Osteocyte (in vitro differentiated cells): ENCODE data around the gene EFHC2. TPM values are rescaled to one million over a fixed set of nuclear protein-coding genes. Genes with fewer than 3 reads are reported as not detected.

Source experiments
- DNase-seq: peaks from one replicate; pipeline ENCODE4 v3.0.0; 2021; ENCODE audit warnings: mixed read lengths; ENCODE audit not compliant: unreplicated experiment; ENCODE audit errors: extremely low spot score
- H3K27ac Mint-ChIP-seq: one replicate; pipeline ENCODE4 v1.8.0; 2021; ENCODE audit warnings: mild to moderate bottlenecking, mixed read lengths; ENCODE audit not compliant: unreplicated experiment
- H3K27me3 Mint-ChIP-seq: one replicate; pipeline ENCODE4 v1.8.0; 2021; ENCODE audit warnings: mixed read lengths; ENCODE audit not compliant: unreplicated experiment
- H3K36me3 Mint-ChIP-seq: one replicate; pipeline ENCODE4 v1.8.0; 2021; ENCODE audit warnings: mixed read lengths; ENCODE audit not compliant: unreplicated experiment
- H3K4me1 Mint-ChIP-seq: one replicate; pipeline ENCODE4 v1.8.0; 2021; ENCODE audit warnings: mixed read lengths; ENCODE audit not compliant: unreplicated experiment
- H3K4me3 Mint-ChIP-seq: one replicate; pipeline ENCODE4 v1.8.0; 2021; ENCODE audit warnings: mild to moderate bottlenecking, moderate library complexity, mixed read lengths; ENCODE audit not compliant: unreplicated experiment
- H3K9me3 Mint-ChIP-seq: one replicate; pipeline ENCODE4 v1.8.0; 2021; ENCODE audit warnings: mixed read lengths; ENCODE audit not compliant: unreplicated experiment
- total RNA-seq: library from RNA; stranded (reverse); gene quantifications from 2 replicates; pipeline ENCODE4 v1.2.1, GENCODE V29; 2021
- TF ChIP-seq, protein P1 (sequence below): fragments of 200-600 bp; sonication (generic); IDR thresholded peaks from 2 replicates; pipeline ENCODE4 v1.5.0; 2021; ENCODE audit warnings: antibody characterized with exemption, mild to moderate bottlenecking, moderate library complexity

Gene EFHC2
- total RNA-seq, 1 donor from 2014 or later = not detected

DNA sequence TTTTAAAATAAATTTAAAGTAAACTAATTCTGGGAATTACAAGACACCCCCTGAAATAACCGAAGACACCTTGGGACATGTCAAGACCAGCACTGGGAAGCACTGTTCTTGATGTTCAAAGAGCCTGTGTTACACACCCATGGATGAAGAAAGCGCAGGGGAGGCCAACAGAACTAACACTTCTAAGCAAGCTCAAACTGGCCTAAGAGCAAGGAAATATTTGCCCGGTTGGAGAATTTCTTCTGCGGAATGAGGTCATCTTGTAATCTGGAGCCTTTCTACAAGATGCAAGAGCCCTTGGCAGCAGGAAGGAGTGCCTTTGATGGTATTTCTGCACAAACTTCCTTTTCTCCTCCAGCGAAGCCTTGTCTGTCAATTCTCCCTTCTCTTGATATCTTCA lies 9.3 kb upstream of the EFHC2 start:
- TF ChIP-seq, protein P1, sequence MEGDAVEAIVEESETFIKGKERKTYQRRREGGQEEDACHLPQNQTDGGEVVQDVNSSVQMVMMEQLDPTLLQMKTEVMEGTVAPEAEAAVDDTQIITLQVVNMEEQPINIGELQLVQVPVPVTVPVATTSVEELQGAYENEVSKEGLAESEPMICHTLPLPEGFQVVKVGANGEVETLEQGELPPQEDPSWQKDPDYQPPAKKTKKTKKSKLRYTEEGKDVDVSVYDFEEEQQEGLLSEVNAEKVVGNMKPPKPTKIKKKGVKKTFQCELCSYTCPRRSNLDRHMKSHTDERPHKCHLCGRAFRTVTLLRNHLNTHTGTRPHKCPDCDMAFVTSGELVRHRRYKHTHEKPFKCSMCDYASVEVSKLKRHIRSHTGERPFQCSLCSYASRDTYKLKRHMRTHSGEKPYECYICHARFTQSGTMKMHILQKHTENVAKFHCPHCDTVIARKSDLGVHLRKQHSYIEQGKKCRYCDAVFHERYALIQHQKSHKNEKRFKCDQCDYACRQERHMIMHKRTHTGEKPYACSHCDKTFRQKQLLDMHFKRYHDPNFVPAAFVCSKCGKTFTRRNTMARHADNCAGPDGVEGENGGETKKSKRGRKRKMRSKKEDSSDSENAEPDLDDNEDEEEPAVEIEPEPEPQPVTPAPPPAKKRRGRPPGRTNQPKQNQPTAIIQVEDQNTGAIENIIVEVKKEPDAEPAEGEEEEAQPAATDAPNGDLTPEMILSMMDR = no peak
- Mint-ChIP-seq H3K27me3 (no peaks in the 10 kb centered on the region), H3K27ac (no peak overlapping the region), H3K9me3 (peaks cover 6% of the 10 kb centered on the region), H3K4me3 (no peak overlapping the region), H3K4me1 (no peaks in the 10 kb centered on the region), H3K36me3 (no peaks in the 10 kb centered on the region)
- no peak for DNase-seq

DNA sequence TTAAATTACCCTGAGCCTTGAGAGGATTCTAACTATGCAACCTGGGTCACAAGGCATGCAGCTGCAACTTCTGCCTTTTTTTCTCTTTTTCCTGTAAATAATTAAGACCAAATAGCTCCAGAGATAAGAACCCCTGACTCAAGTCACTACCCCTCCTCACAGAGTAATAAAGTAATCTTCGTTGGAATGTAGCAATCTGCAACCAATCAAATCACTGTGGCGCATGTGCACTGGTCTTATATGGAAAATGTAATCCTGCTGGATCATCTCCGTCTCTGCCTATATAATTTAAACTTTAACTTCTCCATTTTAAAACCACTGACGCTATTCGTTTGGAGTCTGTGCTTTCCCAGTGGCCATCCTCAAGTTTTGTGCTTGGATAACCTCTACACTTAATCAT lies 6.1 kb upstream of the EFHC2 start:
- TF ChIP-seq, protein P1 = no peak
- no peak overlapping the region for H3K27ac Mint-ChIP-seq
- no peaks in the 10 kb centered on the region for H3K27me3 Mint-ChIP-seq
- H3K36me3 Mint-ChIP-seq = no peaks in the 10 kb centered on the region
- no peak for DNase-seq
- H3K4me1 Mint-ChIP-seq = no peaks in the 10 kb centered on the region
- H3K9me3 Mint-ChIP-seq = peaks cover 6% of the 10 kb centered on the region
- no peak overlapping the region for H3K4me3 Mint-ChIP-seq

DNA sequence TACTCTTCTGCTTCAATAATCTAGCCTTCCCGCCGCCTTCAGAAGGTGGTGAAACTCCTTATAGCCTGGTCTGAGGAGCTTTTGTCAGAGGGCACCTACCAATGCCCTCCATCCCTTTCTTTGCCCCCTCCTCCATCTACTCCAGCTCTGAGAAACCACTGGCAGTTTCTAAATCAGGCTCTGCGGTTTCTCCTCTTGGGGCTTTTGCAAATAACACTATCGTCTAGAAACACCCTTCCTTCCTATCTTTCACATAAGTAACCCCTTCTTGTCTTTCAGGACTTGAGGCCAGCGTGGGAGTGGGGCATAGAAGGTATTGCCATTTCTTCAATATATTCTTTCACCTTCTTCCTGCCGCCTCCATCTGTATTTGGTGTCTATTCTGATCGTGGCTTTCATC lies 1.2 kb upstream of the EFHC2 start:
- Mint-ChIP-seq H3K9me3 (peaks cover 16% of the 10 kb centered on the region), H3K4me1 (no peaks in the 10 kb centered on the region), H3K27ac (no peak overlapping the region), H3K4me3 (no peak overlapping the region), H3K36me3 (no peaks in the 10 kb centered on the region), H3K27me3 (no peaks in the 10 kb centered on the region)
- no peak for DNase-seq
- TF ChIP-seq, protein P1 = no peak

DNA sequence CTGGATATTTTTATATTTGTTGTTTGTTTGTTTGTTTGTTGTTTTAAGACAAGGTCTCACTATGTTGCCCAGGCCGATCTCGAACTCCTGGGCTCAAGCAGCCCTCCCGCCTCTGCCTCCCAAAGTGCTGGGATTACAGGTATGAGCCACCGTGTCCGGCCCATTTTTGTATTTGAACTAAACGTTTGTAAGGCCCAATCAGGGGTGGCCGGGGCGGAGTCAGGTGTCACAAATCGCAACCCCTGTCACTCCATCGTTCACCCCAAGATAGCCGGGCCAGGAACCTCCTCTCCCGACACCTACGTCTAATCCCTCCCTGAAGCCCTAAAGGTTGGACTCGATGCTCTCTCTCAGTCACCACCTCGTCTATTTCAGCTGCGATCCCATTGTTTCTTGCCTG lies 722 bp upstream of the EFHC2 start:
- no peaks in the 10 kb centered on the region for H3K4me1 Mint-ChIP-seq
- no peaks in the 10 kb centered on the region for H3K27me3 Mint-ChIP-seq
- H3K4me3 Mint-ChIP-seq = no peak overlapping the region
- H3K36me3 Mint-ChIP-seq = no peaks in the 10 kb centered on the region
- H3K9me3 Mint-ChIP-seq = peaks cover 11% of the 10 kb centered on the region
- H3K27ac Mint-ChIP-seq = no peak overlapping the region
- no peak for DNase-seq
- TF ChIP-seq, protein P1 = no peak

DNA sequence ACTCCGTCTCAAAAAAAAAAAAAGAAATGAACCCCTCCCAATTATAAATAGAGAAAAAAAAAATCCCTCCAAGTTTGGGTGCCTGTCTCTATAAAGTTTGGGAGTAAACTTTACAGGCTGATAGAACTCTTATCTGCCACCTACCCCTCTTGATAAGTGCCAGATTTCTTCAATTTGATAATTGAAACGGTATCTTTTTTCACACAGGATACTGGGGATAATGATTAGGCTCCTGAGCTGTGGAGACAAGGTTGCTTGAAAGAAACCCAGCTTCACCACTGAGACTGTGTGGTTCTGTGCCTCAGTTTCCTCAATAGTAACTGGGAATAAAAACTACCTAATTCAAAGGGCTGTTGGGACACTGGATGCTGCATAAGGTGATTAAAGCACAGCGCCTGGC lies 606 bp downstream of the EFHC2 start:
- TF ChIP-seq, protein P1 = no peak
- H3K36me3 Mint-ChIP-seq = no peaks in the 10 kb centered on the region
- no peak overlapping the region for H3K27ac Mint-ChIP-seq
- H3K27me3 Mint-ChIP-seq = no peaks in the 10 kb centered on the region
- H3K4me1 Mint-ChIP-seq = no peaks in the 10 kb centered on the region
- peaks cover 11% of the 10 kb centered on the region for H3K9me3 Mint-ChIP-seq
- DNase-seq = no peak
- H3K4me3 Mint-ChIP-seq = no peak overlapping the region
